GM15510 (cell line): ENCODE measurements around the gene CASKIN2.

Experiments
- POLR2A ChIP-seq: IDR thresholded peaks from 3 replicates; pipeline ENCODE4 v1.6.1; 2011; ENCODE audit warnings: borderline replicate concordance; ENCODE audit not compliant: insufficient read length; ENCODE audit errors: extremely low read depth

CASKIN2 gene

GRCh38 chr17:75492555-75493168 is 22.7 kb downstream of the CASKIN2 start:
- TF ChIP-seq POLR2A, result no peak

DNA sequence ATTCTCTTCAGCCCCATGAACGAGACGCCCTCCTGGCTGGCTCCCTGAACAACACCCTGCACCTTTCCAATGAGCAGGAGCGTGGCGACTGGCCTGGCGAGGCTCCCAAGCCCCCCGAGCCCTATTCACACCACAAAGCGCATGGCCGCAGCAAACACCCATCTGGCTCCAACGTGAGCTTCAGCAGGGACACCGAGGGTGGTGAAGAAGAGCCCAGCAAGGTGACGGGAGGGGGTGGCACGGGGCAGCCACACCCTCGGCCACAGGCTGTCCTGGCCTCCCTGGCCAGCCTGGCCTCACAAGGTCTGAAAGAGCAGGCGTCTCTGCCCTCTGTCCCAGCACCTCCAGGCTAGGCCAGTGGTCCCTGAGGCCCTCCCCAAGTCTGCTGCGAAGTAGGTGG is 23.7 kb downstream of the CASKIN2 start:
- TF ChIP-seq POLR2A, result no peak

DNA sequence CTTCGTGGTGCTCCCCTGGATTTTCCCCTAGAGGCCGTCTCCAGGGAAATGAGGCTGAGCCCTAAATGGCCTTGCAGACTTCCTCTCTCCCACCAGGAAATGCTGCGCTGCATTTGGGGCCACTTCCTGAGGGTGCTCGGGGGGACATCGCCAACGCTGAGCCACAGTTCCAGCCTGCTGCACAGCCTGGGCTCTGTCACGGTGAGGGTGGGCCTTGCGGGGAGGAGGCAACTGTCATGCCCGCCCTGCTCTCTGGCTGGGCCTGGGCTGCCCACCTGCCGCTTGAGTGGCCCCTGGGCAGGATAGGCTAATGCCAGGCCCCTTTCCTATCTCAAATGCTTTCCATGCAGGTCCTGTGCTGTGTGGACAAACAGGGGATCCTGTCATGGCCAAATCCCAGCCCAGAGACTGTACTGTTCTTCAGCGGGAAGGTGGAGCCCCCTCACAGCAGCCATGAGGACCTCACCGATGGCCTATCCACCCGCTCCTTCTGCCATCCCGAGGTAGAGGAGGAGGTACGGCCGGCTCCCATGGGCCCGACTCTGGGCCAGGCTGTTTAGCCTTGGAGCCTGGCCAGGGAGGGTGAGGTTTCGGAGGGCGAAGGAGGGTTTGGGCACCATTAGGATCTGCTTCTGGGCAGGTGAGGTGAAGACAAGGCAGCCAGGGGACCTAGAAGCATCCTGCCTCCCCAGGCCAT is 24.2 kb downstream of the CASKIN2 start:
- TF ChIP-seq POLR2A, result no peak

GRCh38 chr17:75490173-75490743 is 25.1 kb downstream of the CASKIN2 start:
- TF ChIP-seq POLR2A, result no peak

DNA sequence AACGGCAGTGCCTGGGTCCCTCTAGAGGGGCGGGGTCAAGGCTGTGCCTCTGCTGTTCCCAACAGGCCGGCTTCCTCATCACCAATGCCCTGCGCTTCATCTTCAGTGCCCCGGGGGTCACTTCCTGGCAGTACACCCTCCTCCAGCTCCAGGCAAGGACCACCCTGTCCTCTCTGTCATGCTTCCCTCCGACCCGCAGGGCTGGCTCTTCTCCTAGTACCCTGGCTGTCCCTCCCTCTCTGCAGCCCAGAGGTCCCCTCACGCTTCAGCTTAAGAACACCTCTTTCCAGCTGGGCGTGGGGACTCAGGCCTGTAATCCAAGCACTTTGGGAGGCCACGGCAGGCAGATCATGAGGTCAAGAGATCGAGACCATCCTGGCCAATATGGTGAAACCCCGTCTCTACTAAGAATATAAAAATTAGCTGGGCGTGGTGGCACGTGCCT is 25.8 kb downstream of the CASKIN2 start:
- no peak for TF ChIP-seq POLR2A

GRCh38 chr17:75488693-75489510 is 26.4 kb downstream of the CASKIN2 start:
- TF ChIP-seq POLR2A, result no peak

- TF ChIP-seq POLR2A, result no peak
Measured at GRCh38 chr17:75487351-75488070, 27.8 kb downstream of the CASKIN2 start.

DNA sequence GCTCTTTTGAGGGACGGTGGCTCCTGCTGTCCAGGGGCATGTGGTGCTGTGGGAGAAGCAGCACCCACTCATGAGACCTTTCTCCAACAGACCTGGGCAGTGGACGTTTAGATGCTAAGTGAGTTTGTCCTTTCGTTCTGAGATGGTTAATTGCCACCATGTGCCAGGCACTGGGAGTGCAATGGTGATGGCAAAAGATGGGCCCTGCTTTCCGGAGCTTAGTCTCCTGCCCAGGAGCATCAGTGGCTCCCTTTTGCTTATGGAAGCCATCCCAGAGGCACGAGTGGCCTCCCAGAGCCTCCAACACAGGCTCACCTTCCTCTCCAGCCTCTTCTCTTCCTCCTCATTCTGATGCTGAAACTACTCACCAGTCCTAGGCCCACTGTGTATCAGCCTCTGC is 28.4 kb downstream of the CASKIN2 start:
- TF ChIP-seq POLR2A, result no peak

DNA sequence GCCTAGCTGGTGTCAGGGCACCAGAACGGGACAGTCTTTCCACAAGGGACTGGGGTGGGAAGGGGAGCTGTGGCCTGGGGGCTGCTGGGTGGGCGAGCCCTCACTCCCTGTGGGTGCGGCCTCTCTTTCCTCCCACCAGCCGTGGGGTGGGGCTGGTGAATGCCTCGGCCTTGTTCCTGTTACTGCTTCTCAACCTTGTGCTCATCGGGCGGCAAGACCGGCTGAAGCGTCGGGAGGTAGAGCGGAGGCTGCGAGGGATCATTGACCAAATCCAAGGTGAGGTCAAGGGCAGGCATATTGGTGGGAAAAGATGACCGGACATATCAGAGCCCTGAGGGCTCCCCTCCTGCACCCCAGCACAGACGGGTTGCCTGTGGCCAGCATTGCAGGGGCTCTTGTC is 29.2 kb downstream of the CASKIN2 start:
- TF ChIP-seq POLR2A, result no peak

- no peak for TF ChIP-seq POLR2A
Measured at GRCh38 chr17:75485688-75486087, 29.6 kb downstream of the CASKIN2 start.

DNA sequence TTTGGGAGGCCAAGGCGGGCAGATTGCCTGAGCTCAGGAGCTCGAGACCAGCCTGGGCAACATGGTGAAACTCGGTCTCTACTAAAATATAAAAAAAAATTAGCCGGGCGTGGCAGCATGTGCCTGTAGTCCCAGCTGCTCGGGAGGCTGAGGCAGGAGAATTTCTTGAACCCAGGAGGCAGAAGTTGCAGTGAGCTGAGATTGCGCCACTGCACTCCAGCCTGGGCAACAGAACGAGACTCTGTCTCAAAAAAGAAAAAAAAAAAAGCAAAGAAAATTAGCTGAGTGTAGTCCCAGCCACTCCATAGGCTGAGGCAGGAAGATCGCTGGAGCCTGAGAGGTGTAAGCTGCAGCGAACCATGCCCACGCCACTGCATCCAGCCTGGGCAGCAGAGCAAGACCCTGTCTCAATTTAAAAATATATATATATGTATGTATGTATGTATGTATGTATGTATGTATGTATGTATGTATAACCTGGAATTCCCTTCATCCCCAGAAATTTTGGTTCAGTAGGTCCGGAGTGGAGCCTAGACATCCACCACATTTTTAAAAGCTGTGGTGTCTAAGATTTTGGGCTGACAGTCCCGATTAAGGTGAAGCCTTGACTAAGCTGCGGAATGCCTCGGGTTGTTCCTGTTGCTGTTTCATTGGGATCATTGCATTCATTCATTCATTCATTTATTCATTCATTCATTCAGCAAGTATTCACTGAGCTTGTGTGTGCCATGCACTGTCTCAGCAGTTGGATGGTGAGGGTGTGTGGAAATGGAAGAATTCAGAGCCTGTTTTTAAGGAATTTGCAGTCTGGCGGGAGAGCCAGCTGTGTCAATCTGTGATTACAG is 33.0 kb downstream of the CASKIN2 start:
- no peak for TF ChIP-seq POLR2A

- TF ChIP-seq POLR2A, result no peak
Measured at GRCh38 chr17:75481194-75482068, 33.9 kb downstream of the CASKIN2 start.

DNA sequence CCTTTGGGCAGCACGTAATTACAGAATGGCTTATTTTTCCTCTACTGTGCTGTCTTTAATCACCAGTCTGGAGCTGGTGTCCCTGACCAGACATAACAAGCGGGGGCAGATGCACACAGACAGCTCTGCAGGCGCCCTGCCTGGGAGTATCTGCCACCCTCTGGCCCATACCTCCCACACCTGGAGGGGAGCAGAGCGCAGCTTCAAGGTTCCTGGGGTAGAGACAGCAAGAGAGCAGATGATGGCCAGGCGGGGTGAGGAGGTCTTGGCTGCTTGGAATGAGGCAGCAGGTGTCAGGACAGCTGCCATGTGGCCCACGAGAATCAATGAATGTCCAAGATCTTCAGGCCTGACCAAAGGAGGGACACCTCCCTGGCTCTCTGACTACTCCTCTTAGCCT is 35.1 kb downstream of the CASKIN2 start:
- TF ChIP-seq POLR2A, result no peak
